A673 (cell line): ENCODE data around the gene CLPX. TPM values are rescaled to one million over a fixed set of nuclear protein-coding genes. Genes with fewer than 3 reads are reported as not detected.

Experiments
- BruUV-seq: library from RNA; stranded (reverse); fragments of 400-500 nt; replicated peaks from 2 replicates; lab custom pipeline; 2021; lab: Mats Ljungman, UMichigan
- CTCF ChIA-PET: fragments of 300-600 bp; sonication (Branson Sonifier 250); formaldehyde crosslinking; loops from one replicate; lab custom pipeline; 2022; ENCODE audit warnings: antibody characterized with exemption; lab: Charles Lee
- POLR2A ChIA-PET: fragments of 300-600 bp; sonication (Branson Sonifier 250); formaldehyde crosslinking; loops from one replicate; lab custom pipeline; 2022; ENCODE audit warnings: antibody characterized with exemption; ENCODE audit not compliant: low non-redundant PET; lab: Charles Lee
- DNase-seq: peaks from one replicate; pipeline ENCODE4 v3.0.0-alpha.2; 2015; ENCODE audit warnings: low spot score
- H3K27ac ChIP-seq: fragments of 200-600 bp; sonication (generic); 2 replicates; pipeline ENCODE4 v1.5.1; 2016; ENCODE audit warnings: mixed run types, low read depth, mild to moderate bottlenecking, mixed read lengths, antibody characterized with exemption, low read length; ENCODE audit not compliant: poor library complexity, severe bottlenecking
- H3K27me3 ChIP-seq: fragments of 200-600 bp; sonication (generic); replicated peaks from 2 replicates; pipeline ENCODE4 v1.6.1; 2017; ENCODE audit warnings: mixed run types, low read depth, mild to moderate bottlenecking, mixed read lengths, antibody characterized with exemption, low read length; ENCODE audit not compliant: insufficient read depth, poor library complexity
- H3K36me3 ChIP-seq: fragments of 200-600 bp; sonication (generic); 2 replicates; pipeline ENCODE4 v1.6.1; 2016; ENCODE audit warnings: mixed run types, mild to moderate bottlenecking, mixed read lengths, antibody characterized with exemption, low read length; ENCODE audit not compliant: insufficient read depth, poor library complexity, severe bottlenecking
- H3K4me1 ChIP-seq: fragments of 200-600 bp; sonication (generic); 2 replicates; pipeline ENCODE4 v1.6.1; 2017; ENCODE audit warnings: mixed run types, mild to moderate bottlenecking, mixed read lengths, antibody characterized with exemption, low read length; ENCODE audit not compliant: insufficient read depth, poor library complexity, severe bottlenecking
- H3K4me3 ChIP-seq: fragments of 200-600 bp; sonication (generic); 2 replicates; pipeline ENCODE4 v1.5.1; 2016; ENCODE audit warnings: low read depth, mixed run types, mild to moderate bottlenecking, mixed read lengths, low read length; ENCODE audit not compliant: poor library complexity, severe bottlenecking
- H3K9me3 ChIP-seq: fragments of 200-600 bp; sonication (generic); 2 replicates; pipeline ENCODE4 v1.6.1; 2016; ENCODE audit warnings: mixed run types, low read depth, mild to moderate bottlenecking, mixed read lengths, antibody characterized with exemption, low read length; ENCODE audit not compliant: poor library complexity, severe bottlenecking
- CTCF ChIP-seq: fragments of 300-800, 200-600 bp; sonication (generic); conservative IDR thresholded peaks from 2 replicates; pipeline ENCODE4 v1.5.1; 2017; ENCODE audit warnings: low read depth, mild to moderate bottlenecking, antibody characterized with exemption, low read length, moderate library complexity, mixed read lengths
- EZH2 ChIP-seq: fragments of 200-600 bp; sonication (generic); IDR thresholded peaks from 2 replicates; pipeline ENCODE4 v1.6.1; 2017; ENCODE audit warnings: borderline replicate concordance, low read depth, mild to moderate bottlenecking, mixed read lengths, antibody characterized with exemption, low read length; ENCODE audit not compliant: poor library complexity, severe bottlenecking
- intact Hi-C: fragments of 100-400 bp; cut with micrococcal nuclease; formaldehyde crosslinking; loops from one replicate; pipeline ENCODE4 v1.10.0; 2022; ENCODE audit not compliant: unreplicated experiment
- total RNA-seq: library from RNA; stranded (reverse); gene quantifications from 2 replicates; pipeline ENCODE4 v1.2.3, GENCODE V29; 2021

CLPX gene
- total RNA-seq, 1 experiment from 2014 or later = 60.2 TPM

GRCh38 chr15:65099336-65099735 lies 85.8 kb downstream of the CLPX start:
- POLR2A ChIA-PET = no interaction called here

More at GRCh38 chr15:65099336-65099735, 85.8 kb downstream of the CLPX start:
- DNase-seq = no peak
- Histone ChIP-seq H3K27me3 (no peaks in the 10 kb centered on the region), H3K36me3 (peaks cover 5% of the 10 kb centered on the region), H3K4me3 (no peak overlapping the region), H3K4me1 (no peaks in the 10 kb centered on the region), H3K9me3 (no peaks in the 10 kb centered on the region), H3K27ac (no peak overlapping the region)
- TF ChIP-seq CTCF (no peak), EZH2 (no peak)
- BruUV-seq = no TSS peak
- intact Hi-C loops = no loop called here
- CTCF ChIA-PET = interaction anchor here (0.7 kb wide), 1 partner anchor 33 kb away, joined by 5 read pairs; no protein-coding TSS in a partner anchor

Other genes with a start within 250 kb of the CLPX start
- 85.7 and 89.1 TPM in 2 replicates for gene SPG21, start 195.4 kb downstream of the CLPX start, total RNA-seq
- gene MTFMT, start 155.7 kb downstream of the CLPX start, total RNA-seq = 26.2 and 32.1 TPM in 2 replicates
- gene SLC51B, start 140.0 kb downstream of the CLPX start, total RNA-seq = not detected in 2 replicates
- 0.69 and 1.2 TPM in 2 replicates for gene RASL12, start 117.4 kb downstream of the CLPX start, total RNA-seq
- not detected in 2 replicates for gene KBTBD13, start 108.6 kb downstream of the CLPX start, total RNA-seq
- gene UBAP1L, start 70.1 kb downstream of the CLPX start, total RNA-seq = 3.6 and 3.9 TPM in 2 replicates
- gene PDCD7, start 51.5 kb downstream of the CLPX start, total RNA-seq = 30.7 and 39.1 TPM in 2 replicates
- gene CILP, start 26.1 kb upstream of the CLPX start, total RNA-seq = 0.04 TPM in 1 of 2 replicates, not detected in the other
- 5.7 and 7.3 TPM in 2 replicates for gene PARP16, start 101.5 kb upstream of the CLPX start, total RNA-seq
- gene RNU5A-1, start 110.7 kb upstream of the CLPX start, total RNA-seq = not detected in 2 replicates
- gene RNU5B-1, start 119.3 kb upstream of the CLPX start, total RNA-seq = not detected in 2 replicates
- gene IGDCC3, start 192.7 kb upstream of the CLPX start, total RNA-seq = 0.28 and 0.32 TPM in 2 replicates
- gene IGDCC4, start 237.6 kb upstream of the CLPX start, total RNA-seq = 1.1 and 3.5 TPM in 2 replicates